ENCODE results near the gene PFN3. TPM values are rescaled to one million over a fixed set of nuclear protein-coding genes. Genes with fewer than 3 reads are reported as not detected.
A peak's percentile ranks its signal among the peaks of the same experiment; 100 is the strongest.

The PFN3 gene
- total and polyA plus RNA-seq, 2 of the 4 experiments (the other 2 are of a cell fraction): not detected

GRCh38 chr5:177430140-177430951, 29.9 kb upstream of the PFN3 start:
- H4K20me1 ChIP-seq (ENCODE audit: insufficient read depth, low read length): peaks cover 29% of the 10 kb centered on the region
- no peak overlapping the region for H2BK20ac ChIP-seq (ENCODE audit: low read depth, low read length)
- DNase-seq (no peak), ATAC-seq (ENCODE audit: low read depth) (no peak)
- peaks cover 13% of the 10 kb centered on the region for H3K4me1 ChIP-seq (ENCODE audit: control insufficient read depth, insufficient read depth, low read length)
- BruUV-seq (replicated peaks): no TSS peak
- no peaks in the 10 kb centered on the region for H3K27me3 ChIP-seq (ENCODE audit: control insufficient read depth, insufficient read depth, low read length)
- no peak overlapping the region for H2BK120ac ChIP-seq (ENCODE audit: low read depth, low read length)
- H3K4ac ChIP-seq (ENCODE audit: low read depth, low read length): no peak overlapping the region
- in situ Hi-C loops (cut with MboI; ENCODE audit: low sequenced_read_pairs) (no loop called here), dilution Hi-C loops (cut with HindIII; ENCODE audit: low sequenced_read_pairs, unreplicated experiment) (no loop called here), intact Hi-C loops (cut with micrococcal nuclease) (no loop called here)
- H3K27ac ChIP-seq (ENCODE audit: insufficient read depth, low read length): no peak overlapping the region
- CTCF ChIA-PET: interaction anchor here (0.8 kb wide), 1 partner anchor 15 kb away, joined by 3 read pairs; no protein-coding TSS in a partner anchor
- H3K4me2 ChIP-seq (ENCODE audit: low read depth, low read length): no peak overlapping the region
- H3K18ac ChIP-seq (ENCODE audit: low read depth, low read length): no peak overlapping the region
- peaks cover 13 to 48% of the 10 kb centered on the region in 2 experiments for H3K79me1 ChIP-seq (ENCODE audit: low read depth in 1 of 2, low read length in 2 of 2)
- no peak overlapping the region for H3K56ac ChIP-seq (ENCODE audit: extremely low read depth, insufficient read depth, low read length)
- POLR2A ChIA-PET (ENCODE audit: unreplicated experiment): no interaction called here
- no peak overlapping the region for H4K5ac ChIP-seq (ENCODE audit: low read depth, low read length)
- no peak overlapping the region for H2AFZ ChIP-seq (replicated peaks; ENCODE audit: low read length, poor library complexity)
- 91% methylated on average over 16 of the region's 26 CpGs; no CpG with 5 or more reads in 1 of the 2 experiments for WGBS, 2 experiments (ENCODE audit: extremely low coverage in 2 of 2, insufficient read length in 1 of 2)
- H3K23ac ChIP-seq (ENCODE audit: low read depth, low read length): no peak overlapping the region
- H2AK9ac ChIP-seq (replicated peaks; ENCODE audit: low read depth, low read length, poor library complexity): peak overlapping the region; percentile 49
- H3K36me3 ChIP-seq (ENCODE audit: control insufficient read depth, insufficient read depth, low read length): peaks cover 31% of the 10 kb centered on the region
- no peak overlapping the region for H3K14ac ChIP-seq (replicated peaks; ENCODE audit: low read depth, low read length)
- H3K9ac ChIP-seq (ENCODE audit: low read depth, low read length): no peak overlapping the region
- H3K9me3 ChIP-seq (ENCODE audit: control insufficient read depth, insufficient read depth, low read length): no peaks in the 10 kb centered on the region
- H2BK5ac ChIP-seq (ENCODE audit: low read depth, low read length, poor library complexity, severe bottlenecking): no peak overlapping the region
- H3K4me3 ChIP-seq (ENCODE audit: insufficient read depth, low read depth, low read length): no peak overlapping the region
- H2AK5ac ChIP-seq (ENCODE audit: low read depth, low read length): no peak overlapping the region
- no peak overlapping the region for H4K8ac ChIP-seq (ENCODE audit: low read depth in 2 of 2, low read length in 2 of 2)
- H2BK15ac ChIP-seq (ENCODE audit: low read depth, low read length): no peak overlapping the region
- no peak overlapping the region for H4K91ac ChIP-seq (ENCODE audit: insufficient read depth, low read depth, low read length)
- H3K9me1 ChIP-seq (ENCODE audit: insufficient read depth, low read length): peaks cover 9% of the 10 kb centered on the region
- TF ChIP-seq NFE2L2 (IDR thresholded peaks at IDR 0.05; ENCODE audit: low read depth, low read length) (no peak), FOS (IDR thresholded peaks at IDR 0.05; ENCODE audit: low read depth, low read length) (no peak), CHD1 (IDR thresholded peaks at IDR 0.05; ENCODE audit: low read depth, low read length) (no peak), RAD21 (IDR thresholded peaks at IDR 0.05; ENCODE audit: low read length) (no peak), CTCF (conservative IDR thresholded peaks at IDR 0.05; ENCODE audit: low read depth, low read length) (no peak), POLR2A (IDR thresholded peaks at IDR 0.05; ENCODE audit: low read depth, low read length) (no peak), BHLHE40 (IDR thresholded peaks at IDR 0.05; ENCODE audit: low read depth, low read length) (no peak), MAZ (IDR thresholded peaks at IDR 0.05; ENCODE audit: borderline replicate concordance, low read depth, low read length) (no peak), RCOR1 (IDR thresholded peaks at IDR 0.05; ENCODE audit: insufficient replicate concordance, low read length) (no peak), CEBPB (IDR thresholded peaks at IDR 0.05; ENCODE audit: low read depth, low read length) (no peak), RFX5 (IDR thresholded peaks at IDR 0.05; ENCODE audit: low read depth, low read length) (no peak), MXI1 (IDR thresholded peaks at IDR 0.05; ENCODE audit: borderline replicate concordance, low read depth, low read length) (no peak), MAFK (IDR thresholded peaks at IDR 0.05; ENCODE audit: low read depth, low read length) (no peak)
- TF ChIP-seq, protein P1, sequence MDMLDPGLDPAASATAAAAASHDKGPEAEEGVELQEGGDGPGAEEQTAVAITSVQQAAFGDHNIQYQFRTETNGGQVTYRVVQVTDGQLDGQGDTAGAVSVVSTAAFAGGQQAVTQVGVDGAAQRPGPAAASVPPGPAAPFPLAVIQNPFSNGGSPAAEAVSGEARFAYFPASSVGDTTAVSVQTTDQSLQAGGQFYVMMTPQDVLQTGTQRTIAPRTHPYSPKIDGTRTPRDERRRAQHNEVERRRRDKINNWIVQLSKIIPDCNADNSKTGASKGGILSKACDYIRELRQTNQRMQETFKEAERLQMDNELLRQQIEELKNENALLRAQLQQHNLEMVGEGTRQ (IDR thresholded peaks at IDR 0.05; ENCODE audit: low read depth, low read length): no peak
- TF ChIP-seq, protein P2, sequence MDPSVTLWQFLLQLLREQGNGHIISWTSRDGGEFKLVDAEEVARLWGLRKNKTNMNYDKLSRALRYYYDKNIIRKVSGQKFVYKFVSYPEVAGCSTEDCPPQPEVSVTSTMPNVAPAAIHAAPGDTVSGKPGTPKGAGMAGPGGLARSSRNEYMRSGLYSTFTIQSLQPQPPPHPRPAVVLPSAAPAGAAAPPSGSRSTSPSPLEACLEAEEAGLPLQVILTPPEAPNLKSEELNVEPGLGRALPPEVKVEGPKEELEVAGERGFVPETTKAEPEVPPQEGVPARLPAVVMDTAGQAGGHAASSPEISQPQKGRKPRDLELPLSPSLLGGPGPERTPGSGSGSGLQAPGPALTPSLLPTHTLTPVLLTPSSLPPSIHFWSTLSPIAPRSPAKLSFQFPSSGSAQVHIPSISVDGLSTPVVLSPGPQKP (IDR thresholded peaks at IDR 0.05; ENCODE audit: borderline replicate concordance, low read depth, low read length): no peak

Measured in IMR-90 (cell line).